ENCODE data around the gene ANKRD39. TPM values are rescaled to one million over a fixed set of nuclear protein-coding genes. Genes with fewer than 3 reads are reported as not detected.
A peak's percentile ranks its signal among the peaks of the same experiment; 100 is the strongest.
"Not testable (repeated sequence)": the region's sequence is repeated elsewhere in the genome, so short reads cannot be mapped to it uniquely, and the experiment has no call there.

Gene ANKRD39
- total RNA-seq, 2 experiments from 2014 or later: 35.4 to 36.7 TPM

DNA sequence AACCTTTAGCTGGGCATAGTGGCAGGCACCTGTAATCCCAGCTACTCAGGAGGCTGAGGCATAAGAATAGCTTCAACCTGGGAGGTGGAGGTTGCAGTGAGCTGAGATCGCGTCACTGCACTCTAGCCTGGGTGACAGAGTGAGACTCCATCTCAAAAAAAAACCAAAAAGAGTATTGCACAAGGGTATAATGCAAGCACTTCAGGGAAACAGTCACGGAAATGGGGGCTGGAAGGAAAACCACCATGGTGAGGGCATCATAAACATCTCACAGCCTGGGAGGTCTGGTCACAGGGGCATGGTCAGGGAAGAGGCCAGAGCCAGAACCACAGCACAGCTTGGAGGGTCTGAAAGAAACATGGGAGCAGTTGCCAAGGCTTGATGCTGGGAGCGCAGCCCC, 5.2 kb upstream of the ANKRD39 start:
- CTCF ChIA-PET: interaction anchor here (2.5 to 3.3 kb wide), 3 partner anchors 88 to 99 kb away, joined by 11 to 16 read pairs (median 13); no protein-coding TSS in a partner anchor
- H3K4me1 Mint-ChIP-seq (ENCODE audit: low read depth): peaks cover 51% of the 10 kb centered on the region

DNA sequence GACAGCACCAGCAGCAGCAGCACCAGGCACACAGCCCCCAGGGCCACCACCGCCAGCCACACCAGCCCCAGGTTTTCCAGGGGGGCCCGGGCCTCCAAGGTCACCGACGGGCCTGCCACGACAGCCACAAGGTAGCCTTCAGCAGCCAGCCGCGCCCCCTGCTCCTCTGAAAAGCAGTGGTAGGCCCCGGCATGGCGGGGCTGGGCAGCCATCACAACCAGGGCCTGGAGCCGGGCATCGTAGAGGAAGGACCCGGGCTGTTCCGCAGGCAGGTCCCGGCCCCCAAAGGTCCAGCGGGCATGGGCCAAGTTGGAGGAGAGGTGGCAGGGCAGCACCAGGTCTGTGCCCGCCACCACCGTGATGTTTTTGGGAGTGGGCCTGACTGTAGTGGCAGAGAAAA, 3.3 kb upstream of the ANKRD39 start:
- H3K9me3 Mint-ChIP-seq (ENCODE audit: insufficient read depth): no peaks in the 10 kb centered on the region
- DNase-seq: no peak
- peaks cover 43% of the 10 kb centered on the region for H3K4me1 Mint-ChIP-seq (ENCODE audit: low read depth)
- no peak overlapping the region for H3K27ac Mint-ChIP-seq
- ChIA-PET CTCF (interaction anchor here (1.0 to 2.8 kb wide), 4 partner anchors 90 to 252 kb away, joined by 3 to 11 read pairs (median 4); partner anchors contain the start of gene ANKRD36), POLR2A (interaction anchor here (1.1 kb wide), 1 partner anchor 93 kb away, joined by 3 read pairs; no protein-coding TSS in a partner anchor)
- ATAC-seq: no peak
- no peak overlapping the region for H3K4me3 Mint-ChIP-seq
- H3K36me3 Mint-ChIP-seq (ENCODE audit: low read depth): peaks cover 38% of the 10 kb centered on the region
- H3K27me3 Mint-ChIP-seq (ENCODE audit: low read depth): no peaks in the 10 kb centered on the region

More for the DNA sequence above, 5.2 kb upstream of the ANKRD39 start:
- H3K4me3 Mint-ChIP-seq; ATAC-seq; POLR2A ChIA-PET; DNase-seq; H3K27ac Mint-ChIP-seq; H3K27me3 Mint-ChIP-seq (ENCODE audit: low read depth); H3K9me3 Mint-ChIP-seq (ENCODE audit: insufficient read depth): not testable (repeated sequence)
- H3K36me3 Mint-ChIP-seq (ENCODE audit: low read depth): peaks cover 37% of the 10 kb centered on the region

GRCh38 chr2:96860065-96861029, 2.5 kb upstream of the ANKRD39 start:
- POLR2A ChIA-PET: interaction anchor here (1.1 kb wide), 1 partner anchor 94 kb away, joined by 3 read pairs; no protein-coding TSS in a partner anchor
- DNase-seq: no peak
- H3K36me3 Mint-ChIP-seq (ENCODE audit: low read depth): peaks cover 34% of the 10 kb centered on the region

DNA sequence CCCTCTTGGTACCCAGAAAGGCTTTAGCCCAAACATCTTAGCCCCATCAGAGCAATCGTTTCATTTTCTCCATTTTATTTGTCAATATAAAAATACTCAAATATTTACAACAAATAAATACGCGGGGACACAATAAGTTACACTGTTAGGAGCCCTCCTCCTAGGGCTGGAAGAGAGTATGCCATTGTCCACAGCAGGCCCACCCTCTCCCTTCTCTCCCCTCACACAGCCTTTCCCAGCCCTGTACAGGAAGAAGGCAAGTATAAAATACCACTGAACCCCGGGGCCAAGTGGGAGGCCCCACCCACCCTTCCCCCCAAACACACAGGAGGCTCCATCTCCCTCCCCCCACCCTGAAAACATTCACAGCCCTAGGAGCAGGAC, 1.9 kb upstream of the ANKRD39 start:
- Mint-ChIP-seq H3K36me3 (ENCODE audit: low read depth) (peaks cover 36% of the 10 kb centered on the region), H3K27me3 (ENCODE audit: low read depth) (no peaks in the 10 kb centered on the region), H3K9me3 (ENCODE audit: insufficient read depth) (no peaks in the 10 kb centered on the region), H3K4me3 (peak overlapping the region; percentile 31), H3K27ac (peak overlapping the region; percentile 70), H3K4me1 (ENCODE audit: low read depth) (peaks cover 46% of the 10 kb centered on the region)
- ChIA-PET CTCF (interaction anchor here (1.7 to 4.7 kb wide), 2 partner anchors 91 to 101 kb away, joined by 4 to 253 read pairs; no protein-coding TSS in a partner anchor), POLR2A (no interaction called here)
- ATAC-seq (no peak), DNase-seq (no peak)

More at GRCh38 chr2:96860065-96861029, 2.5 kb upstream of the ANKRD39 start:
- Mint-ChIP-seq H3K4me3 (no peak overlapping the region), H3K27me3 (ENCODE audit: low read depth) (no peaks in the 10 kb centered on the region), H3K4me1 (ENCODE audit: low read depth) (peaks cover 42% of the 10 kb centered on the region), H3K27ac (peak overlapping the region; percentile 70), H3K9me3 (ENCODE audit: insufficient read depth) (no peaks in the 10 kb centered on the region)
- CTCF ChIA-PET: interaction anchor here (1.0 to 4.7 kb wide), 5 partner anchors 90 to 253 kb away, joined by 3 to 253 read pairs (median 4); partner anchors contain the start of gene ANKRD36
- ATAC-seq: no peak

- POLR2A ChIA-PET: interaction anchor here (2.4 kb wide), 1 partner anchor 9 kb away, joined by 18 read pairs; no protein-coding TSS in a partner anchor
- DNase-seq (no peak), ATAC-seq (no peak)
- peaks cover 38% of the 10 kb centered on the region for H3K36me3 Mint-ChIP-seq (ENCODE audit: low read depth)
- peak overlapping the region; percentile 45 for H3K27ac Mint-ChIP-seq
- H3K4me1 Mint-ChIP-seq (ENCODE audit: low read depth): peaks cover 46% of the 10 kb centered on the region
- H3K27me3 Mint-ChIP-seq (ENCODE audit: low read depth): no peaks in the 10 kb centered on the region
- CTCF ChIA-PET: interaction anchor here (1.7 to 4.7 kb wide), 7 partner anchors 8 to 104 kb away, joined by 4 to 253 read pairs (median 39); no protein-coding TSS in a partner anchor
- H3K4me3 Mint-ChIP-seq: peak overlapping the region; percentile 88
- H3K9me3 Mint-ChIP-seq (ENCODE audit: insufficient read depth): no peaks in the 10 kb centered on the region
Observed at GRCh38 chr2:96859099-96859649, 1.4 kb upstream of the ANKRD39 start.

DNA sequence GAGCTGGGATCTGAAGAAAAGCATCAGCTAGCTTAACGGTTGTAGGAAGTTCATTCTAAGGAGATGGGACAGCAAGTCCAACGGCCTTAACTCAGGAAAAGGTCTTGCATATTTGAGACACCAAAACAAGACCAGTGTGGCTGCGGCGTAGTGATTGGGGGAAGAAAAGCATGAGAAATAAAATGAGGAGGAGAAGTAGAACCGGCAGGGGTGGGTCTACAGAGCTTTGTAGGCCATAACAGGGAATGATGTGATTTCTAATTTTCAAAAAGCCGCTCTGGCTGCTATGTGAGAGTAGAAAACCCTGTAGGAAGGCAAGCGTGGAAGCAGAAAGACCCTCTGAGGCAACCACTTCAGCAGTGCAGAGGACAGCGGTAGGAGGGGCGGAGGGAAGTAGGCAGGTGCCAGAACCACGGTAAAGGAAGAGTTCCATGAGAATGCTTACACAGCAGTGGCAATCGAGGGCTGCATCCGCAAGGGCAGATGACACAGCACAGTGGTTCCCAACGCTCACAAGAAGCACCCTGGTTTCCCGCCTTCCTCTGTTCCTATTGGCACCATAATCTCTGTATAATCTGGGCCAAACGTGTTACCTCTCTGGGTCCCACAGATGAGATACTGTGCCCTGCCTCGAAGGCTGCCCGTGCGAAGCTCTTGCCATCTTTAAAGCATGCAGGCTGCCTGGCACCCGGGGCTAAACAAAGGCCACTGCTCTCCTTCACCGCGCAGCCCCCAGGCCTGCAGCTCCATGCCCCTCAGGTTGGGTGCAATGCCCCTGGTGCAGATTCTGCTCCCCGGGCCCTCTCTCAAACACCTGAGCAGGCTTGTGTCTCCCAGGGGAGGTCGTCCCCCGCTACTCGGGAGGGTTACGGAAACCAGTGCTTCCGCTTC, 795 bp downstream of the ANKRD39 start:
- Mint-ChIP-seq H3K4me3 (peak overlapping the region; percentile 88), H3K27ac (peak overlapping the region; percentile 82), H3K4me1 (ENCODE audit: low read depth) (peaks cover 45% of the 10 kb centered on the region), H3K9me3 (ENCODE audit: insufficient read depth) (no peaks in the 10 kb centered on the region), H3K36me3 (ENCODE audit: low read depth) (peaks cover 48% of the 10 kb centered on the region), H3K27me3 (ENCODE audit: low read depth) (no peaks in the 10 kb centered on the region)
- ChIA-PET POLR2A (interaction anchor here (1.0 to 2.7 kb wide), 14 partner anchors 9 to 255 kb away, joined by 3 to 18 read pairs (median 9); partner anchors contain the start of genes ANKRD36 and CNNM3), CTCF (interaction anchor here (0.6 to 4.7 kb wide), 48 partner anchors 9 to 535 kb away, joined by 3 to 253 read pairs (median 6); partner anchors contain the start of genes ANKRD36, CNNM3 and FAHD2B)
- ATAC-seq (peak; percentile 4), DNase-seq (peak; percentile 56)

DNA sequence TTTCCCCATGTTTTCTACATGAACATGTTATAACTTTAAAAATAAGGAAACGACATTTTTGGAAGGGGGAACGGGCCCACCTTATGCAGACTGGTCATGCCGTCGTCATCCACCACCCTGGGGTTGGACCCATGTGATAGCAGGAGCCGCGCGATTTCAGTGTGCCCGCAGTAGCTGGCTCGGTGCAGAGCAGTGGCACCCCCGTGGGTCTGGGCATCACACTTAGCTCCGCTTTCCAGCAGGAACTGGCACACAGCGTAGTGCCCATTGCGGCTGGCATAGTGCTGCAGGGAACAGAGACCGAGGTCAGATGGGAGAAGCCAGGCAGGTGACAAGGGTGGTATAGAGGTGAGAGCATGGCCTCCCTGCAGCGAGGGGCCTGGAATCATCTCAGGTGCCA, 4.5 kb downstream of the ANKRD39 start:
- Mint-ChIP-seq H3K4me3 (no peak overlapping the region), H3K4me1 (ENCODE audit: low read depth) (peaks cover 20% of the 10 kb centered on the region), H3K9me3 (ENCODE audit: insufficient read depth) (no peaks in the 10 kb centered on the region), H3K27me3 (ENCODE audit: low read depth) (no peaks in the 10 kb centered on the region), H3K36me3 (ENCODE audit: low read depth) (peaks cover 48% of the 10 kb centered on the region), H3K27ac (no peak overlapping the region)
- CTCF ChIA-PET: no interaction called here
- POLR2A ChIA-PET: no interaction called here
- DNase-seq (no peak), ATAC-seq (no peak)

DNA sequence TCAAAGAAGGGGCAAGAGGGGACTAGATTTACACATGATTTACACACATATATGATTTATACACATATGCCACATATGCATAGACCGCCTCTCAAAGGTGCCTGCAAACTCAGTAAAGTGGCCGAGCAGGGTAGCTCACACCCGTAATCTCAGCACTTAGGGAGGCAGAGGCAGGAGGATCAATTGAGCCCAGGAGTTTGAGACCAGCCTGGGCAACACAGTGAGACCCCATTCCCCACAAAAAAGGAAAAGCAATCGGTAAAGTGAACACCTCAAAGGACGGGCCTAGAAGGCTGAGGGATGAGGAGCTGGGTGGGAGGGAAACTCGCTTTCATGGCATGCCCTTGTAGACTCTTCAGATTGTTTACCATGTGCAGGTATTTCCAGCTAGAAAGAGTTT, 5.1 kb downstream of the ANKRD39 start:
- Mint-ChIP-seq H3K4me3 (no peak overlapping the region), H3K27ac (no peak overlapping the region), H3K27me3 (ENCODE audit: low read depth) (no peaks in the 10 kb centered on the region), H3K4me1 (ENCODE audit: low read depth) (peaks cover 20% of the 10 kb centered on the region), H3K9me3 (ENCODE audit: insufficient read depth) (no peaks in the 10 kb centered on the region), H3K36me3 (ENCODE audit: low read depth) (peaks cover 54% of the 10 kb centered on the region)
- CTCF ChIA-PET: interaction anchor here (1.1 to 1.5 kb wide), 2 partner anchors 37 to 94 kb away, joined by 3 to 4 read pairs; partner anchors contain the start of gene CNNM3
- POLR2A ChIA-PET: no interaction called here
- no peak for DNase-seq
- ATAC-seq: no peak

- Mint-ChIP-seq H3K4me3 (no peak overlapping the region), H3K27me3 (ENCODE audit: low read depth) (no peaks in the 10 kb centered on the region), H3K36me3 (ENCODE audit: low read depth) (peaks cover 52% of the 10 kb centered on the region), H3K27ac (no peak overlapping the region), H3K9me3 (ENCODE audit: insufficient read depth) (no peaks in the 10 kb centered on the region), H3K4me1 (ENCODE audit: low read depth) (peaks cover 8% of the 10 kb centered on the region)
- no peak for DNase-seq
- POLR2A ChIA-PET: interaction anchor here (0.6 to 2.1 kb wide), 2 partner anchors 9 kb away, joined by 3 to 8 read pairs; partner anchors contain the start of gene ANKRD39
- CTCF ChIA-PET: interaction anchor here (3.2 kb wide), 1 partner anchor 9 kb away, joined by 15 read pairs; the partner anchor contains the start of gene ANKRD39
- ATAC-seq: no peak
Observed at GRCh38 chr2:96848264-96848663, 9.6 kb downstream of the ANKRD39 start.

DNA sequence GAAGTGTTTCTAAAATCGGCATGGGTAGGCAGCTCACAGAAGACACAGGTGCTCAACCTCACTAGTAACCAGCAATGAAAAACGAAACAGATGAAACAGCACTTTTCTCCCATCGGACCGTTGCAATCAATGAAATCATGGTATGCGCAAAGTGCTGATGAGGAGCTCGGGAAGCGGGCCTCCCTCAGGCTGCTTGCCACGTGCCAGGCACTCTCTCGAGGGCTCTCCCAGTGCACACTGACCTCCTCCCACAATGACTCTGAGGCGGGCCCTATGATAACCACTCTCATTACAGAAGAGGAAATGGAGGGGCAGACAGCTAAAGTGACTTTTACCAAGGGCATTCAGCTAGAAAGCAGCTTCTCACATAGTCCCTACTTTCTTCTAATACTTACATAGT, 10.2 kb downstream of the ANKRD39 start:
- peaks cover 8% of the 10 kb centered on the region for H3K4me1 Mint-ChIP-seq (ENCODE audit: low read depth)
- H3K36me3 Mint-ChIP-seq (ENCODE audit: low read depth): peaks cover 47% of the 10 kb centered on the region
- H3K27me3 Mint-ChIP-seq (ENCODE audit: low read depth): no peaks in the 10 kb centered on the region
- H3K27ac Mint-ChIP-seq: no peak overlapping the region
- ATAC-seq (no peak), DNase-seq (no peak)
- ChIA-PET CTCF (interaction anchor here (1.1 to 3.2 kb wide), 2 partner anchors 10 to 23 kb away, joined by 3 to 15 read pairs; partner anchors contain the start of gene ANKRD39), POLR2A (interaction anchor here (0.9 to 2.1 kb wide), 2 partner anchors 9 to 10 kb away, joined by 4 to 8 read pairs; partner anchors contain the start of gene ANKRD39)
- H3K4me3 Mint-ChIP-seq: no peak overlapping the region
- H3K9me3 Mint-ChIP-seq (ENCODE audit: insufficient read depth): no peaks in the 10 kb centered on the region
